AML-193 (cell line): ENCODE data around the gene BRF1.
"Not testable (repeated sequence)": the region's sequence is repeated elsewhere in the genome, so short reads cannot be mapped to it uniquely, and the experiment has no call there.

Source experiments
- DNase-seq, 2 experiments: peaks; one replicate each; lab custom pipeline; 2025; lab: John Stamatoyannopoulos, UW

The BRF1 gene

GRCh38 chr14:105300542-105301102 lies at the start of gene BRF1:
TSS of gene BRF1 (minus strand) at chr14:105301001. CDS start at chr14:105300629, 372 bp downstream.
- DNase-seq = peak; percentile 76 to 87

- DNase-seq = no peak
Observed at GRCh38 chr14:105349992-105350391, 49.2 kb upstream of the BRF1 start.

GRCh38 chr14:105348945-105349699 lies 48.3 kb upstream of the BRF1 start:
- DNase-seq = no peak

GRCh38 chr14:105348169-105348944 lies 47.6 kb upstream of the BRF1 start:
- DNase-seq = no peak

- DNase-seq = no peak
Observed at GRCh38 chr14:105347587-105347968, 46.8 kb upstream of the BRF1 start.

GRCh38 chr14:105346876-105347586 lies 46.2 kb upstream of the BRF1 start:
- no peak for DNase-seq

- DNase-seq = no peak
Observed at GRCh38 chr14:105346200-105346533, 45.4 kb upstream of the BRF1 start.

GRCh38 chr14:105343194-105343593 lies 42.4 kb upstream of the BRF1 start:
- DNase-seq = no peak

GRCh38 chr14:105340821-105341733 lies 40.3 kb upstream of the BRF1 start:
- DNase-seq = no peak

- DNase-seq = no peak
Observed at GRCh38 chr14:105337966-105338741, 37.4 kb upstream of the BRF1 start.

GRCh38 chr14:105337433-105337832 lies 36.6 kb upstream of the BRF1 start:
- no peak for DNase-seq

GRCh38 chr14:105336477-105337287 lies 35.9 kb upstream of the BRF1 start:
- no peak for DNase-seq

GRCh38 chr14:105335735-105336476 lies 35.1 kb upstream of the BRF1 start:
- DNase-seq = no peak

GRCh38 chr14:105335231-105335542 lies 34.4 kb upstream of the BRF1 start:
- DNase-seq = not testable (repeated sequence)

- DNase-seq = no peak
Observed at GRCh38 chr14:105334383-105335230, 33.8 kb upstream of the BRF1 start.

GRCh38 chr14:105333613-105334364 lies 33.0 kb upstream of the BRF1 start:
- no peak for DNase-seq

- no peak for DNase-seq
Observed at GRCh38 chr14:105333020-105333490, 32.3 kb upstream of the BRF1 start.
